Erythroblast (primary cell): ENCODE results near the gene DENND1C.

Experiments
- GATA1 ChIP-seq: IDR thresholded peaks from 2 replicates; pipeline ENCODE4 v1.6.1; 2011; ENCODE audit warnings: low read depth, mild to moderate bottlenecking, control low read depth, low read length, moderate library complexity
- POLR2A ChIP-seq: IDR thresholded peaks from 2 replicates; pipeline ENCODE4 v1.6.1; 2011; ENCODE audit warnings: mild to moderate bottlenecking, low read length

DNA sequence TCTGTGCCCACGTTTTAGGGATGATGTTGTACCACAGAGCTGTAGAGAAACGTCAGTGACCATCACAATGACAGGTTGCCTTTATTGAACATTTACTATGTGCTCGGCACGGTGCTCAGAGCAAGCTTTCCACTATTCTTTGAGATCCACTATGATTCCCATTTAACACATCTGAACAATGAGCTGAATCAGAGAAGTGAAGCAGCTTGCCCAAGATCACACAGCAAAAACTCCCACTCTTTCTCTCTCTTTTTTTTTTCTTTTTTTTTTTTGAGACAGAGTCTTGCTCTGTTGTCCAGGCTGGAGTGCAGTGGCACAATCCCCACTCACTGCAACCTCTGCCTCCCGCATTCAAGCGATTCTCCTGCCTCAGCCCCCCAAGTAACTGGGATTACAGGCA lies 41.1 kb upstream of the DENND1C start:
- TF ChIP-seq POLR2A = no peak
- no peak for TF ChIP-seq GATA1
